Measurements from ENCODE around the gene RPS2.

DNA sequence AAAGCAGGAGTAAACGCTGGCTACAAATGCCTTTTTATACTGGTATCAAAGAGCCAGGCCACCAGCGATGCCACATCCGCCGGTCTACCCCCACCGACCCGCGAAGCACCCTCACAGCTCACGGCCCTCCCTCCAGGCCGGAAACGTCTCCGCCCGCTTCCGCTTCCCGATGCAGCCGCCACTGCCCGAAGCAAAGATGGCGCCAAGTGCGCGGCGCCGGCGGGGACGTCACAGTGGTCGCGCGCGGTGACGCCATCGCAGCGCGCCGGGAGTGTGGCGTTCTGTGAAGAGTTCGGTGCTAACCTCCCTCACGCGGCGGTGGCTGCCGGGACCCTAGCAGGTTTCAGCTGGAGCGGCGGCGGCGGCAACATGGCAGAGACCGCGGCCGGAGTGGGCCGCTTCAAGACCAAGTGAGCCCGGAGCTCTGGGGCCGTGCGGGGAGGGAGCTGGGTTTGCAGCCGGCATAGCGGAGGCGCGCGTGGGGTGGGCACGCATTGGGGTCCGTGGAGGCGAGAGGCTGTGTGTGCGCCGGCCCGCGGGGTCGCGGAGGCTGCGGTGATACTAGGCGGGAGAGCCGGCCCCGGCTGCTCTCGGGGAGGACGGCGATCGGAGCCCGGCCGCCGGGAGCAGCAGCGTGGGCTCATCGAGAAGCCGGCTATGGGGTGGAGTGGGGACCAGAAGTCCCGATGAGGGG is 7.3 kb upstream of the RPS2 start, which contains the start of gene TBL3:
- TF ChIP-seq ZFP30 (CRISPR knock-in tag; IDR thresholded peaks at IDR 0.05) (no peak), BACH2 (CRISPR knock-in tag; IDR thresholded peaks at IDR 0.05; ENCODE audit: borderline replicate concordance) (no peak), TOX (CRISPR knock-in tag; IDR thresholded peaks at IDR 0.05; ENCODE audit: borderline replicate concordance) (no peak), CSDC2 (CRISPR knock-in tag; IDR thresholded peaks at IDR 0.05) (no peak), ZNF8 (CRISPR knock-in tag; IDR thresholded peaks at IDR 0.05) (no peak)
- TF ChIP-seq, protein P1, sequence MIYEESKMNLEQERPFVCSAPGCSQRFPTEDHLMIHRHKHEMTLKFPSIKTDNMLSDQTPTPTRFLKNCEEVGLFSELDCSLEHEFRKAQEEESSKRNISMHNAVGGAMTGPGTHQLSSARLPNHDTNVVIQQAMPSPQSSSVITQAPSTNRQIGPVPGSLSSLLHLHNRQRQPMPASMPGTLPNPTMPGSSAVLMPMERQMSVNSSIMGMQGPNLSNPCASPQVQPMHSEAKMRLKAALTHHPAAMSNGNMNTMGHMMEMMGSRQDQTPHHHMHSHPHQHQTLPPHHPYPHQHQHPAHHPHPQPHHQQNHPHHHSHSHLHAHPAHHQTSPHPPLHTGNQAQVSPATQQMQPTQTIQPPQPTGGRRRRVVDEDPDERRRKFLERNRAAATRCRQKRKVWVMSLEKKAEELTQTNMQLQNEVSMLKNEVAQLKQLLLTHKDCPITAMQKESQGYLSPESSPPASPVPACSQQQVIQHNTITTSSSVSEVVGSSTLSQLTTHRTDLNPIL (CRISPR knock-in tag; IDR thresholded peaks at IDR 0.05; ENCODE audit: low read depth): no peak
- TF ChIP-seq, protein P2, sequence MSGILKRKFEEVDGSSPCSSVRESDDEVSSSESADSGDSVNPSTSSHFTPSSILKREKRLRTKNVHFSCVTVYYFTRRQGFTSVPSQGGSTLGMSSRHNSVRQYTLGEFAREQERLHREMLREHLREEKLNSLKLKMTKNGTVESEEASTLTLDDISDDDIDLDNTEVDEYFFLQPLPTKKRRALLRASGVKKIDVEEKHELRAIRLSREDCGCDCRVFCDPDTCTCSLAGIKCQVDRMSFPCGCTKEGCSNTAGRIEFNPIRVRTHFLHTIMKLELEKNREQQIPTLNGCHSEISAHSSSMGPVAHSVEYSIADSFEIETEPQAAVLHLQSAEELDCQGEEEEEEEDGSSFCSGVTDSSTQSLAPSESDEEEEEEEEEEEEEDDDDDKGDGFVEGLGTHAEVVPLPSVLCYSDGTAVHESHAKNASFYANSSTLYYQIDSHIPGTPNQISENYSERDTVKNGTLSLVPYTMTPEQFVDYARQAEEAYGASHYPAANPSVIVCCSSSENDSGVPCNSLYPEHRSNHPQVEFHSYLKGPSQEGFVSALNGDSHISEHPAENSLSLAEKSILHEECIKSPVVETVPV (CRISPR knock-in tag; IDR thresholded peaks at IDR 0.05): no peak

Measured in SK-N-SH treated with all-trans-retinoic acid at 6 μM for 48 hours (cell line).